ENCODE data around the gene AQR.

DNA sequence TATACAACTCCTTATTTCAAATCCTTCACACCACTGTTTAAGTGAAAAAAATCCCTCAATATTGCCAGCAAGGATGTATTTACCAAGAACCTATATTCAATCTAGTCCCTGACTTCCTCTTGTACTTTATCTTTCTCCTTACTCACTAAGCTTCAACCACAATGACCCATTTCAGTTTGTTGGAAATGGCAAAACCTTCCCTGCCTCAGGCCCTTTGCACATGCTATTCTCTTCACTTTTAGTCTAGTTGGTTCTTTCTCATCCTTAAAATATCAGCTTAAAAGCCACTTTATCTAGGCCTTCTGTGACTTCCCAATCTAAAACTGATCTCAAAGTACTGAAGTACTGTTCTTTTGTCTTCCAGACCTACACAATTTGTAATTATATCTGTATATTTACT lies 92.9 kb downstream of the AQR start:
- TF ChIP-seq, protein P1, sequence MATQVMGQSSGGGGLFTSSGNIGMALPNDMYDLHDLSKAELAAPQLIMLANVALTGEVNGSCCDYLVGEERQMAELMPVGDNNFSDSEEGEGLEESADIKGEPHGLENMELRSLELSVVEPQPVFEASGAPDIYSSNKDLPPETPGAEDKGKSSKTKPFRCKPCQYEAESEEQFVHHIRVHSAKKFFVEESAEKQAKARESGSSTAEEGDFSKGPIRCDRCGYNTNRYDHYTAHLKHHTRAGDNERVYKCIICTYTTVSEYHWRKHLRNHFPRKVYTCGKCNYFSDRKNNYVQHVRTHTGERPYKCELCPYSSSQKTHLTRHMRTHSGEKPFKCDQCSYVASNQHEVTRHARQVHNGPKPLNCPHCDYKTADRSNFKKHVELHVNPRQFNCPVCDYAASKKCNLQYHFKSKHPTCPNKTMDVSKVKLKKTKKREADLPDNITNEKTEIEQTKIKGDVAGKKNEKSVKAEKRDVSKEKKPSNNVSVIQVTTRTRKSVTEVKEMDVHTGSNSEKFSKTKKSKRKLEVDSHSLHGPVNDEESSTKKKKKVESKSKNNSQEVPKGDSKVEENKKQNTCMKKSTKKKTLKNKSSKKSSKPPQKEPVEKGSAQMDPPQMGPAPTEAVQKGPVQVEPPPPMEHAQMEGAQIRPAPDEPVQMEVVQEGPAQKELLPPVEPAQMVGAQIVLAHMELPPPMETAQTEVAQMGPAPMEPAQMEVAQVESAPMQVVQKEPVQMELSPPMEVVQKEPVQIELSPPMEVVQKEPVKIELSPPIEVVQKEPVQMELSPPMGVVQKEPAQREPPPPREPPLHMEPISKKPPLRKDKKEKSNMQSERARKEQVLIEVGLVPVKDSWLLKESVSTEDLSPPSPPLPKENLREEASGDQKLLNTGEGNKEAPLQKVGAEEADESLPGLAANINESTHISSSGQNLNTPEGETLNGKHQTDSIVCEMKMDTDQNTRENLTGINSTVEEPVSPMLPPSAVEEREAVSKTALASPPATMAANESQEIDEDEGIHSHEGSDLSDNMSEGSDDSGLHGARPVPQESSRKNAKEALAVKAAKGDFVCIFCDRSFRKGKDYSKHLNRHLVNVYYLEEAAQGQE (IDR thresholded peaks at IDR 0.05; ENCODE audit: unreplicated experiment) = no peak
- no peak for TF ChIP-seq CTCF (conservative IDR thresholded peaks at IDR 0.05; ENCODE audit: low read depth in 2 of 2)
- no peak for TF ChIP-seq POLR2AphosphoS5 (IDR thresholded peaks at IDR 0.05; ENCODE audit: low read depth)
- no peak for TF ChIP-seq EZH2phosphoT487 (IDR thresholded peaks at IDR 0.05; ENCODE audit: unreplicated experiment)
- TF ChIP-seq JUNB (IDR thresholded peaks at IDR 0.05; ENCODE audit: unreplicated experiment) = no peak
- TF ChIP-seq, protein P2, sequence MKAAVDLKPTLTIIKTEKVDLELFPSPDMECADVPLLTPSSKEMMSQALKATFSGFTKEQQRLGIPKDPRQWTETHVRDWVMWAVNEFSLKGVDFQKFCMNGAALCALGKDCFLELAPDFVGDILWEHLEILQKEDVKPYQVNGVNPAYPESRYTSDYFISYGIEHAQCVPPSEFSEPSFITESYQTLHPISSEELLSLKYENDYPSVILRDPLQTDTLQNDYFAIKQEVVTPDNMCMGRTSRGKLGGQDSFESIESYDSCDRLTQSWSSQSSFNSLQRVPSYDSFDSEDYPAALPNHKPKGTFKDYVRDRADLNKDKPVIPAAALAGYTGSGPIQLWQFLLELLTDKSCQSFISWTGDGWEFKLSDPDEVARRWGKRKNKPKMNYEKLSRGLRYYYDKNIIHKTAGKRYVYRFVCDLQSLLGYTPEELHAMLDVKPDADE (IDR thresholded peaks at IDR 0.05) = no peak
- no peak for TF ChIP-seq CREB1 (CRISPR knock-in tag; IDR thresholded peaks at IDR 0.05; ENCODE audit: low read depth)
- no peak for TF ChIP-seq EZH2 (IDR thresholded peaks at IDR 0.05; ENCODE audit: low read depth, unreplicated experiment)
- no peak for TF ChIP-seq ZNF331 (CRISPR knock-in tag; IDR thresholded peaks at IDR 0.05; ENCODE audit: low read depth)
- TF ChIP-seq ZNF114 (CRISPR knock-in tag; IDR thresholded peaks at IDR 0.05) = no peak
- no peak for TF ChIP-seq NANOG (IDR thresholded peaks at IDR 0.05; ENCODE audit: borderline replicate concordance)
- no peak for TF ChIP-seq STAT1 (IDR thresholded peaks at IDR 0.05; ENCODE audit: unreplicated experiment)

Data from GM23338 (cell line).